ENCODE results near the gene BRD1.

BRD1 gene

GRCh38 chr22:49738566-49738965 lies 89.1 kb downstream of the BRD1 start:
- no peak for DNase-seq (ENCODE audit: extremely low read depth, low read depth)
- TF ChIP-seq CTCF (IDR thresholded peaks at IDR 0.05; ENCODE audit: low read depth, low read length) = no peak

GRCh38 chr22:49738006-49738405 lies 89.7 kb downstream of the BRD1 start:
- no peak for DNase-seq (ENCODE audit: extremely low read depth, low read depth)
- TF ChIP-seq CTCF (IDR thresholded peaks at IDR 0.05; ENCODE audit: low read depth, low read length) = no peak

- TF ChIP-seq CTCF (IDR thresholded peaks at IDR 0.05; ENCODE audit: low read depth, low read length) = no peak
- no peak for DNase-seq (ENCODE audit: extremely low read depth, low read depth)
These were observed 90.5 kb downstream of the BRD1 start for GRCh38 chr22:49737101-49737551.

GRCh38 chr22:49736538-49736937 lies 91.1 kb downstream of the BRD1 start:
- no peak for DNase-seq (ENCODE audit: extremely low read depth, low read depth)
- TF ChIP-seq CTCF (IDR thresholded peaks at IDR 0.05; ENCODE audit: low read depth, low read length) = no peak

GRCh38 chr22:49735901-49736421 lies 91.7 kb downstream of the BRD1 start:
- no peak for DNase-seq (ENCODE audit: extremely low read depth, low read depth)
- no peak for TF ChIP-seq CTCF (IDR thresholded peaks at IDR 0.05; ENCODE audit: low read depth, low read length)

- no peak for TF ChIP-seq CTCF (IDR thresholded peaks at IDR 0.05; ENCODE audit: low read depth, low read length)
- no peak for DNase-seq (ENCODE audit: extremely low read depth, low read depth)
These were observed 92.2 kb downstream of the BRD1 start for GRCh38 chr22:49735411-49735900.

GRCh38 chr22:49734882-49735281 lies 92.8 kb downstream of the BRD1 start:
- TF ChIP-seq CTCF (IDR thresholded peaks at IDR 0.05; ENCODE audit: low read depth, low read length) = no peak
- no peak for DNase-seq (ENCODE audit: extremely low read depth, low read depth)

Data from AG09319 (cell line).